ENCODE measurements around the gene ZNF330. TPM values are rescaled to one million over a fixed set of nuclear protein-coding genes. Genes with fewer than 3 reads are reported as not detected.

Gene ZNF330
- polyA plus RNA-seq, 1 experiment = 19.8 TPM

- Histone ChIP-seq H3K36me3 (ENCODE audit: control insufficient read depth, insufficient read depth, low read length) (no peaks in the 10 kb centered on the region), H3K27me3 (ENCODE audit: control insufficient read depth, insufficient read depth, low read length) (no peaks in the 10 kb centered on the region), H3K4me3 (ENCODE audit: low read depth, low read length) (no peak overlapping the region)
- TF ChIP-seq CTCF (IDR thresholded peaks at IDR 0.05; ENCODE audit: insufficient read depth, low read depth, low read length) = no peak
- POLR2A ChIA-PET = no interaction called here
- CTCF ChIA-PET = no interaction called here
- no peak for DNase-seq (ENCODE audit: low read depth)
Observed at GRCh38 chr4:141244419-141244818, 23.7 kb downstream of the ZNF330 start.

GRCh38 chr4:141246243-141246642 is 25.5 kb downstream of the ZNF330 start:
- POLR2A ChIA-PET = no interaction called here
- DNase-seq (ENCODE audit: low read depth) = peak; percentile 58
- Histone ChIP-seq H3K27me3 (ENCODE audit: control insufficient read depth, insufficient read depth, low read length) (no peaks in the 10 kb centered on the region), H3K36me3 (ENCODE audit: control insufficient read depth, insufficient read depth, low read length) (no peaks in the 10 kb centered on the region), H3K4me3 (ENCODE audit: low read depth, low read length) (no peak overlapping the region)
- no peak for TF ChIP-seq CTCF (IDR thresholded peaks at IDR 0.05; ENCODE audit: insufficient read depth, low read depth, low read length)
- CTCF ChIA-PET = no interaction called here

GRCh38 chr4:141246683-141247429 is 26.2 kb downstream of the ZNF330 start:
- ChIA-PET POLR2A (no interaction called here), CTCF (no interaction called here)
- no peak overlapping the region for H3K4me3 ChIP-seq (ENCODE audit: low read depth, low read length)
- no peaks in the 10 kb centered on the region for H3K36me3 ChIP-seq (ENCODE audit: control insufficient read depth, insufficient read depth, low read length)
- DNase-seq (ENCODE audit: low read depth) = no peak
- no peak for TF ChIP-seq CTCF (IDR thresholded peaks at IDR 0.05; ENCODE audit: insufficient read depth, low read depth, low read length)
- H3K27me3 ChIP-seq (ENCODE audit: control insufficient read depth, insufficient read depth, low read length) = no peaks in the 10 kb centered on the region

- DNase-seq (ENCODE audit: low read depth) = no peak
- H3K4me3 ChIP-seq (ENCODE audit: low read depth, low read length) = no peak overlapping the region
- ChIA-PET POLR2A (no interaction called here), CTCF (interaction anchor here (0.9 to 2.0 kb wide), 2 partner anchors 13 to 113 kb away, joined by 3 to 4 read pairs; no protein-coding TSS in a partner anchor)
- no peaks in the 10 kb centered on the region for H3K27me3 ChIP-seq (ENCODE audit: control insufficient read depth, insufficient read depth, low read length)
- H3K36me3 ChIP-seq (ENCODE audit: control insufficient read depth, insufficient read depth, low read length) = no peaks in the 10 kb centered on the region
- TF ChIP-seq CTCF (IDR thresholded peaks at IDR 0.05; ENCODE audit: insufficient read depth, low read depth, low read length) = no peak
Observed at GRCh38 chr4:141247430-141247780, 26.7 kb downstream of the ZNF330 start.

GRCh38 chr4:141248029-141248428 is 27.3 kb downstream of the ZNF330 start:
- TF ChIP-seq CTCF (IDR thresholded peaks at IDR 0.05; ENCODE audit: insufficient read depth, low read depth, low read length) = no peak
- Histone ChIP-seq H3K4me3 (ENCODE audit: low read depth, low read length) (no peak overlapping the region), H3K27me3 (ENCODE audit: control insufficient read depth, insufficient read depth, low read length) (no peaks in the 10 kb centered on the region), H3K36me3 (ENCODE audit: control insufficient read depth, insufficient read depth, low read length) (no peaks in the 10 kb centered on the region)
- ChIA-PET POLR2A (interaction anchor here (0.7 kb wide), 1 partner anchor 1098 kb away, joined by 3 read pairs; no protein-coding TSS in a partner anchor), CTCF (interaction anchor here (0.9 to 2.0 kb wide), 4 partner anchors 9 to 114 kb away, joined by 3 to 4 read pairs (median 4); no protein-coding TSS in a partner anchor)
- DNase-seq (ENCODE audit: low read depth) = no peak
